Choroid plexus epithelial cell (primary cell): ENCODE results near the gene NDUFA8.

Experiments
- DNase-seq: peaks from one replicate; pipeline ENCODE4 v3.0.0-alpha.2; 2010; ENCODE audit warnings: low read depth
- H3K4me3 ChIP-seq: 2 replicates; pipeline ENCODE4 v1.5.1; 2011; ENCODE audit warnings: low read depth, mild to moderate bottlenecking, control low read depth, low read length, moderate library complexity
- TF ChIP-seq, protein P1 (sequence below): conservative IDR thresholded peaks from 2 replicates; pipeline ENCODE4 v1.5.1; 2011; ENCODE audit warnings: low read depth, mild to moderate bottlenecking, control low read depth, inconsistent platforms, low read length, moderate library complexity

Gene NDUFA8

DNA sequence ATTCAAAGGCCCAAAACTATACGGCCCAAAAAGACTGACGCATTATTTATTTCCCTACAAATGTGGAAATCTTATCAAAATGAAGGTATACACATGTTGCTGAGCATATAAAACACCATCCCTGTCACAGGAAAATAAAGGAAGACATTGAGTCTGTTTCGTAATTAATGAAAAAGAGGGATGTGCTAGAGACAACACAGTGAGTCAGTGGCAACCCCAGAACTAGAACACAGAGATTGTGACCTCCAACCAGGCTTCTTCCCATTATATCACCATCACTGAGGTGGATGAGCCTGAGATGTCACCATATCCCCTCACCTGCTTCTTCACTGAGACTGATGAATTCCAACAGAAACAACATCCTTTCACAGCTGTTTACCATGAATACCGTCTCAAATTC lies 3.8 kb downstream of the NDUFA8 start:
- H3K4me3 ChIP-seq = no peak overlapping the region
- no peak for DNase-seq
- TF ChIP-seq, protein P1, sequence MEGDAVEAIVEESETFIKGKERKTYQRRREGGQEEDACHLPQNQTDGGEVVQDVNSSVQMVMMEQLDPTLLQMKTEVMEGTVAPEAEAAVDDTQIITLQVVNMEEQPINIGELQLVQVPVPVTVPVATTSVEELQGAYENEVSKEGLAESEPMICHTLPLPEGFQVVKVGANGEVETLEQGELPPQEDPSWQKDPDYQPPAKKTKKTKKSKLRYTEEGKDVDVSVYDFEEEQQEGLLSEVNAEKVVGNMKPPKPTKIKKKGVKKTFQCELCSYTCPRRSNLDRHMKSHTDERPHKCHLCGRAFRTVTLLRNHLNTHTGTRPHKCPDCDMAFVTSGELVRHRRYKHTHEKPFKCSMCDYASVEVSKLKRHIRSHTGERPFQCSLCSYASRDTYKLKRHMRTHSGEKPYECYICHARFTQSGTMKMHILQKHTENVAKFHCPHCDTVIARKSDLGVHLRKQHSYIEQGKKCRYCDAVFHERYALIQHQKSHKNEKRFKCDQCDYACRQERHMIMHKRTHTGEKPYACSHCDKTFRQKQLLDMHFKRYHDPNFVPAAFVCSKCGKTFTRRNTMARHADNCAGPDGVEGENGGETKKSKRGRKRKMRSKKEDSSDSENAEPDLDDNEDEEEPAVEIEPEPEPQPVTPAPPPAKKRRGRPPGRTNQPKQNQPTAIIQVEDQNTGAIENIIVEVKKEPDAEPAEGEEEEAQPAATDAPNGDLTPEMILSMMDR = no peak

DNA sequence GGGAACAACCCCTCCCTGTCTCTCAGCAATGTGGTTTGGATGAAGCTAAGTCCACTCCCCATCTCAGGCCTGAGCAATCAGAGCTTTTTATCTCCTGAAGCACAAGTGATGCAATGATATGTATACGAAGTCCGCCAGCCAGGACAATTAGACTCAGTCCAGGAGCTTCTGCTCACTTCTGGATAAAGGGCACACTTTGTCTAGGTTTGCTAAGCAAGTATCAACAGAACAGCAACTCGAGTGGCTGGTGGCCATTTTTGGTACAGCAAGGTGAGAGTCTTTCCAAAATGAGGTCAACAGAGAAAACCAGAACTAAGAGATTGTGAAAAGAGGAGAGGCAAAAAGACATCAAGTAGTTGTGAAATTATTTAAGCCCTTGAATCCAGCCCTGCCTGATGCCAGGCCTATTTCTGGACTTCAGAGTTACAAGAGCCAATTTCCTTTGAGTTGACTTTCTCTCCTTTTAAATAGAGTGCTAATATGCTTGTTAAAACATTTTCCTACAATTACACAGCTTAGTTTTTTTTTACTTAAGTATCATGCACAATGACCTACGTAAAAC lies 8.2 kb downstream of the NDUFA8 start:
- H3K4me3 ChIP-seq = no peak overlapping the region
- no peak for DNase-seq
- TF ChIP-seq, protein P1 = no peak

DNA sequence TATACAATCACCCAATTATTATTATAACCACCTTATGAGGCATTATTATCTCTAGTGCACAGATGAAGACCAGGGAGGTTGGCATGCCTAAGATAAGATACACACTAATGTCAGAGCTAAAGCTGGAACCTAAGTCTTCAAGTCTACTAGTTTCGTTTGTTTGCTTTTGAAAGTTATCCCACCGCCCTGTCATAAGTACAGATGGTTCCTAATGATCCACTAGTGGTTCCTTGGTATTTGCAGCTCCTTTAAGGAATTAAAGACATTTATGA lies 14.1 kb downstream of the NDUFA8 start:
- no peak for DNase-seq
- TF ChIP-seq, protein P1 = no peak
- no peak overlapping the region for H3K4me3 ChIP-seq

DNA sequence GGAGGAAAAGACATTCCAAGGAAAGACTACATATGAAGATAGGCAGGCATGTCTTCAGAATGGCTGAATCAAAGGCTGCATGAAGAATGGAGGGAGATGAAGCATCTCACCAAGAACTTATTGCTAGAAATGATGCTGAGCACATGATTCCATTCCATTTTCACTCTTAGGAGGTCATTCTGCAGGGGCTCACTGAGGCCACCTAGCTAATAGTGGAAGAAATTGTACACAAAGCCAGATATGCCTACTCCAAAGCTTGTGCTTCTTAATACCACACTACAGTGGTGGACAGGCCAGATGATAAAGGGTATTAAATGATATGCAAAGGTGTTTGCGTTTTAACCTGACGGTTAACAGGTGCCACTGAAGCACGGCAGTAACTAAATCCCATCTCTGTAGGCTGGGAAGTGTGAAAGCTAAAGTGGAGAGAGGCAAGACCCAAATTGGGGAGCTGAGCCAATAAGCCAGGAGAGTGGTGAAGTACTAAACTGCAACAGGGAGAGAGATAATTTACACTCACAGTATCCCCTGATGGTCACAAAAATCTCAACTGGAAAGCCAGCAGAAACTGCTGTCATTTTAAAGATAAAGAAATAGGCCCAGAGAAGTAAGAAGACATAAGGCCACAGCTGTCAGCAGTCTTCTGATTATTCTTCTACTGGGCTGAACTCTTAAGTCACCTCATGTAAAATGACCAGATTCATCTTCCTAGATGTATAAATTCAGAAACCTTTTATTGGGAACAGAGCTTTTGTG lies 14.6 kb downstream of the NDUFA8 start:
- TF ChIP-seq, protein P1 = peak; percentile 75
- DNase-seq = peak; percentile 60
- H3K4me3 ChIP-seq = no peak overlapping the region

DNA sequence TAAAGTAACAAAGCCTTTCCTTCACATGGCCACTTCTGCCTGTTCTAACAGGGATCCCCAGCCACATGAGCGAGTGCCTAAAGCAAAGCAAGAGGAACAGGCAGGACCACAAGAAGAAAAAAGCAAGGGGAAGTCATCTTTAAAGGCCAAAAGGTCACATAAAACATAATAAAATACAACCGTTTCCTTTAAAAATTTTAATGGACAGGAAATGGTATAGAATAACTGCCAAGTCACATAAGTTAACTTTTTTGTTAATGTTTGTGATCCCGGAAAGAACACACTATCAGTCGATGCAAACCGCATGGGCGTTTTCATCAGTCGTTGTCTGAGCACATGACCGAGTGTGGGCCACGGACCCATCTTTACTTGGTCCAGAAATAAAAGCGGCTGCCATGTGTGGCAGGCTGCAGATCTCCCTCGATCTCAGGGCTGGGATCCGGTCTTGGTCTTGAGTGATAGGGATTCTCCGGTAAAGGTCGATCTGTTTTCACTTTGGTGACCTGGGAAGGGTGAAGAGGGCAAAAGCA lies 15.6 kb downstream of the NDUFA8 start:
- DNase-seq = no peak
- TF ChIP-seq, protein P1 = no peak
- H3K4me3 ChIP-seq = no peak overlapping the region

DNA sequence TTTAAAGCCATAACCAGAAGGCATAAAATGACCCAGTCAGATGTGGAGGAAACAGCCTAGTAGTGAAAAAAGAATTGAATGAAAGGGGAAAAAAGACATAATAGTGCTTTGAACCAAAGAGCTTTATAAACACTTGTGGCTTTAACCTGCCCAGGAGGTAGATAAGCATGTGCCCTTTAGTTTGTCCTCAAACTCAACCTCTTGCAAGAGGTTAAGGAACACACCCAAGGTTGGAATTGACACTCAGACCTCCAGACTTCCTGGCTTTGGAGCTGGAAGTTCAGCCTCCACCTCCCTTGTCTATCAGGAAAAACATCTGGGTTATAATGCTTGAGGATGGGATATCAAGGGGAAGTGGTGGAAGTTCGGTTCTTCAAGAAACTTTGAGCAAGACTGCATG lies 16.3 kb downstream of the NDUFA8 start:
- DNase-seq = no peak
- no peak overlapping the region for H3K4me3 ChIP-seq
- TF ChIP-seq, protein P1 = no peak

DNA sequence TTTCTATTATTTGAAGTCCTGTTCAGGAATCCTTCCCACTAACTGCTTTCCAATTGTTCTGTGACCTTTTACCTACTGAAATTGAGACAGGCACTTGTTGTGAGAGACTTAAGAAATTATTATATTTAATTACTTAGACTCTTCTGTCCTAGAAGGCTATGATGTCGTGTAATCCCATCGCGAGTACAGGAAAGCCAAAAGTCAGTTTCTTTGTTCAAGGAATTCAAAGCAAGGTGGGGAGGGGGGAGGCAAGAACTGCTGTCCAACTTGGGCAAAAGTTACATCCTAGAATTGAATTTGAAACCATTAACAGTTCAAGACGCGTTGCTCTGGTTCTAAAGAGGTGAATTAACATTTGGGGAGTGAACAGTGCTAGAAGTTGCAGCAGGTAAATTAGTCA lies 17.9 kb downstream of the NDUFA8 start:
- no peak for DNase-seq
- no peak overlapping the region for H3K4me3 ChIP-seq
- TF ChIP-seq, protein P1 = no peak
